GM21529 (cell line): Measurements from ENCODE around the gene METTL21C.

Source experiments
- ATAC-seq: cut with Tn5 transposase; IDR thresholded peaks from one replicate; pipeline ENCODE4 v1.9.1; 2021; ENCODE audit not compliant: unreplicated experiment

METTL21C gene

GRCh38 chr13:102694937-102695336, at the start of gene METTL21C:
TSS of gene METTL21C (minus strand) at chr13:102695044. CDS start at chr13:102694498, 546 bp downstream.
- ATAC-seq = no peak

- ATAC-seq = no peak
Measured at GRCh38 chr13:102742506-102742905, 47.7 kb upstream of the METTL21C start.

- no peak for ATAC-seq
Measured at GRCh38 chr13:102742101-102742500, 47.3 kb upstream of the METTL21C start.

- ATAC-seq = no peak
Measured at GRCh38 chr13:102729560-102730270, 34.9 kb upstream of the METTL21C start.

GRCh38 chr13:102726430-102726829, 31.6 kb upstream of the METTL21C start:
- peak; percentile 57 for ATAC-seq

GRCh38 chr13:102724923-102725322, 30.1 kb upstream of the METTL21C start:
- ATAC-seq = no peak

- no peak for ATAC-seq
Measured at GRCh38 chr13:102721800-102722231, 27.0 kb upstream of the METTL21C start.

- no peak for ATAC-seq
Measured at GRCh38 chr13:102718746-102719145, 23.9 kb upstream of the METTL21C start.

- ATAC-seq = no peak
Measured at GRCh38 chr13:102715447-102715846, 20.6 kb upstream of the METTL21C start.

- no peak for ATAC-seq
Measured at GRCh38 chr13:102710261-102710679, 15.4 kb upstream of the METTL21C start.

- no peak for ATAC-seq
Measured at GRCh38 chr13:102709536-102709935, 14.7 kb upstream of the METTL21C start.

GRCh38 chr13:102708991-102709390, 14.1 kb upstream of the METTL21C start:
- no peak for ATAC-seq

- no peak for ATAC-seq
Measured at GRCh38 chr13:102708211-102708610, 13.4 kb upstream of the METTL21C start.

- no peak for ATAC-seq
Measured at GRCh38 chr13:102707467-102707866, 12.6 kb upstream of the METTL21C start.

- no peak for ATAC-seq
Measured at GRCh38 chr13:102704238-102705058, 9.6 kb upstream of the METTL21C start.

GRCh38 chr13:102703726-102704035, 8.8 kb upstream of the METTL21C start:
- no peak for ATAC-seq

GRCh38 chr13:102702965-102703725, 8.3 kb upstream of the METTL21C start:
- no peak for ATAC-seq

- ATAC-seq = no peak
Measured at GRCh38 chr13:102701331-102701730, 6.5 kb upstream of the METTL21C start.

- no peak for ATAC-seq
Measured at GRCh38 chr13:102700088-102701031, 5.5 kb upstream of the METTL21C start.

- ATAC-seq = no peak
Measured at GRCh38 chr13:102699504-102699903, 4.7 kb upstream of the METTL21C start.

GRCh38 chr13:102698649-102698980, 3.8 kb upstream of the METTL21C start:
- ATAC-seq = no peak
